B cell (primary cell): ENCODE data around the gene MRPL18. TPM values are rescaled to one million over a fixed set of nuclear protein-coding genes. Genes with fewer than 3 reads are reported as not detected.
A peak's percentile ranks its signal among the peaks of the same experiment; 100 is the strongest.
"Not testable (repeated sequence)": the region's sequence is repeated elsewhere in the genome, so short reads cannot be mapped to it uniquely, and the experiment has no call there.

Experiments
- ATAC-seq: fragments of 200-7000 bp; cut with Tn5 transposase; one replicate; pipeline ENCODE4 v1.10.0; 2021; ENCODE audit warnings: low read depth, mild to moderate bottlenecking, moderate number of reproducible peaks, moderate library complexity
- CTCF ChIA-PET: fragments of 350-600 bp; sonication (Branson Sonifier 250); formaldehyde crosslinking; loops from one replicate; lab custom pipeline; 2021; ENCODE audit warnings: antibody characterized with exemption, inconsistent platforms; lab: Charles Lee
- POLR2A ChIA-PET: fragments of 350-600 bp; sonication (Branson Sonifier 250); formaldehyde crosslinking; loops from one replicate; lab custom pipeline; 2021; ENCODE audit warnings: antibody characterized with exemption; lab: Charles Lee
- DNase-seq: peaks from one replicate; pipeline ENCODE4 v3.0.0; 2013
- H2AFZ ChIP-seq: 2 replicates; pipeline ENCODE4 v1.6.1; 2012; ENCODE audit warnings: mild to moderate bottlenecking, low read depth, low read length; ENCODE audit not compliant: insufficient read depth, poor library complexity, severe bottlenecking
- H3K27ac ChIP-seq, 2 donors: 1 replicate in 1 of 2; 2 replicates in 1 of 2; pipeline ENCODE4 v1.5.1; 2012 to 2013; ENCODE audit warnings: low read length in 2 of 2, mild to moderate bottlenecking in 2 of 2, moderate library complexity in 1 of 2
- H3K27me3 ChIP-seq, 4 experiments: fragments of 200-600 bp in 1 of 4; sonication (generic) in 1 of 4; replicated peaks in 1 of 4; 1 replicate in 2 of 4; 2 replicates in 2 of 4; pipeline versions ENCODE4 v1.6.1 to v1.7.0; 2013 to 2016; ENCODE audit warnings: low read length in 3 of 4, mild to moderate bottlenecking in 2 of 4, mixed read lengths in 1 of 4, moderate library complexity in 1 of 4; ENCODE audit not compliant: insufficient read depth in 4 of 4, control insufficient read depth in 3 of 4; ENCODE audit errors: control extremely low read depth in 1 of 4
- H3K36me3 ChIP-seq, 2 experiments: replicated peaks in 1 of 2; 1 replicate in 1 of 2; 2 replicates in 1 of 2; pipeline versions ENCODE4 v1.6.1 to v1.7.1; 2013; ENCODE audit warnings: low read length in 1 of 2; ENCODE audit not compliant: insufficient read depth in 2 of 2, control insufficient read depth in 1 of 2; ENCODE audit errors: control extremely low read depth in 1 of 2, extremely low read depth in 1 of 2
- H3K4me1 ChIP-seq, 2 donors: fragments of 200-600 bp in 1 of 2; sonication (generic) in 1 of 2; 1 replicate in 1 of 2; 2 replicates in 1 of 2; pipeline versions ENCODE4 v1.5.1 to v1.6.1; 2013 to 2017; ENCODE audit warnings: low read length in 2 of 2; ENCODE audit not compliant: control insufficient read depth in 2 of 2, insufficient read depth in 2 of 2
- H3K4me2 ChIP-seq: replicated peaks from 2 replicates; pipeline ENCODE3; 2012; ENCODE audit warnings: mild to moderate bottlenecking, low read depth, low read length; ENCODE audit not compliant: poor library complexity, severe bottlenecking
- H3K4me3 ChIP-seq, 5 experiments: fragments of 200-600 bp in 1 of 5; sonication (generic) in 1 of 5; 1 replicate in 3 of 5; 2 replicates in 2 of 5; pipeline versions ENCODE4 v1.5.1 to v1.7.0; 2011 to 2016; ENCODE audit warnings: low read length in 4 of 5, mild to moderate bottlenecking in 4 of 5, low read depth in 2 of 5, control low read depth in 1 of 5, moderate library complexity in 1 of 5; ENCODE audit not compliant: insufficient read depth in 1 of 5; ENCODE audit errors: control extremely low read depth in 1 of 5, extremely low read depth in 1 of 5
- H3K79me2 ChIP-seq: fragments of 200-600 bp; sonication (generic); one replicate; pipeline ENCODE4 v1.6.0; 2016; ENCODE audit warnings: low read length; ENCODE audit not compliant: control insufficient read depth, insufficient read depth
- H3K9ac ChIP-seq: fragments of 200-600 bp; sonication (generic); 2 replicates; pipeline ENCODE4 v1.6.1; 2017; ENCODE audit warnings: mild to moderate bottlenecking, low read length, moderate library complexity
- H3K9me3 ChIP-seq, 3 donors: one replicate each; pipeline versions ENCODE4 v1.6.1 to v1.7.1; 2013; ENCODE audit warnings: low read length in 2 of 3; ENCODE audit not compliant: control insufficient read depth in 2 of 3, insufficient read depth in 1 of 3; ENCODE audit errors: control extremely low read depth in 1 of 3
- H4K20me1 ChIP-seq: 2 replicates; pipeline ENCODE4 v1.6.0; 2012; ENCODE audit warnings: mild to moderate bottlenecking, low read length; ENCODE audit not compliant: insufficient read depth, control insufficient read depth, poor library complexity, severe bottlenecking
- H3K27ac Mint-ChIP-seq: one replicate; pipeline ENCODE4 v1.8.0; 2021; ENCODE audit warnings: mixed read lengths
- H3K27me3 Mint-ChIP-seq: one replicate; pipeline ENCODE4 v1.8.0; 2021; ENCODE audit warnings: mixed read lengths
- H3K4me1 Mint-ChIP-seq: one replicate; pipeline ENCODE4 v1.8.0; 2021; ENCODE audit warnings: mixed read lengths
- H3K4me3 Mint-ChIP-seq: one replicate; pipeline ENCODE4 v1.8.0; 2021; ENCODE audit warnings: mixed read lengths
- H3K9me3 Mint-ChIP-seq: one replicate; pipeline ENCODE4 v1.8.0; 2022; ENCODE audit warnings: mixed read lengths; ENCODE audit not compliant: insufficient read depth
- EZH2 ChIP-seq: IDR thresholded peaks from 2 replicates; pipeline ENCODE4 v1.6.1; 2012; ENCODE audit warnings: borderline replicate concordance, low read depth, mild to moderate bottlenecking, moderate library complexity, low read length; ENCODE audit not compliant: insufficient read depth, poor library complexity, severe bottlenecking
- WGBS: methylation state at CpG from one replicate; pipeline ENCODE4 v1.1.5; 2013; ENCODE audit warnings: missing lambda C conversion rate; ENCODE audit not compliant: insufficient coverage; 5-methylcytosine and 5-hydroxymethylcytosine counted together
- intact Hi-C: fragments of 100-400 bp; cut with micrococcal nuclease; formaldehyde crosslinking; loops from one replicate; pipeline ENCODE4 v1.10.0; 2022
- polyA plus RNA-seq: library from polyadenylated mRNA; depleted of rRNA; stranded (reverse); fragments of >200 nt; gene quantifications from 2 replicates; pipeline ENCODE4 v1.2.3, GENCODE V29; 2012
- total RNA-seq, 2 donors: library from RNA; stranded (reverse); fragments of 120-200 nt in 1 of 2; gene quantifications; 1 replicate in 1 of 2; 2 replicates in 1 of 2; pipeline versions ENCODE4 v1.2.3 to v1.2.4, GENCODE V29; 2013 to 2022
- TF ChIP-seq, protein P1 (sequence below): fragments of 200-600 bp; IDR thresholded peaks from one replicate; pipeline ENCODE4 v1.8.0; 2022; ENCODE audit warnings: antibody characterized with exemption, mild to moderate bottlenecking

The MRPL18 gene
- total and polyA plus RNA-seq, 2 donors (not counting 1 experiment from before 2014, with no cell fraction given), result 32.1 to 35.1 TPM

DNA sequence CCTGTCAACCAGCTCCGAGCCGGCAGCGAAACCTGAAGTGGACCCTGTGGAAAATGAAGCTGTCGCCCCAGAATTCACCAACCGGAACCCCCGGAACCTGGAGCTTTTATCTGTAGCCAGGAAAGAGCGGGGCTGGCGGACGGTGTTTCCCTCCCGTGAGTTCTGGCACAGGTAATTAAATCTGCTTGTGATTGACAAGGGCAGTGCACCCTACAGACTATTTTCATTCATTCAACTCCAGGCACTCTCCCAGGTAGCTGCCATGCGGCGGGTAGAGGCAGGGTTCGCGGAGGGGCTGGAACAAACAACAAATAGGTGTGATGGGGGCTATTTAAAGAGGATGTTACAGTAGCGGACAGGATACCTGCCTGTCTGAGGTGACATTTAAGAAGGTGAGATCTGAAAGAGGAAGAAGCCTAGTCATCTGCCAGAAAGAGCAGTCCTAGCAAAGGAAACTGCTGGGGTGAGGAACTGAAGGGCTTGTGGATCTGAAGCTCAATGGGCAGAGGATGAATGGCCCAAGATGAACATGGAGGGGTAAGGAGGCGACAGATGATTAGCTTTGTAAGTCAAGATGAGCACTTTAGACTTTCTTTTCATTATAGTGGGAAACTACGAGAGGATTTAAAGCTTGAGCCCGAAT is 810 bp downstream of the MRPL18 start:
- Histone ChIP-seq H3K36me3 (peaks cover 7 to 50% of the 10 kb centered on the region in 2 experiments), H3K9me3 (no peaks in the 10 kb centered on the region), H3K4me3 (peak overlapping the region; percentile 70 to 98 (median 93)), H3K4me1 (peaks cover 30 to 32% of the 10 kb centered on the region in 2 donors), H3K79me2 (peaks cover 73% of the 10 kb centered on the region), H3K27ac (peak overlapping the region; percentile 70 to 96), H3K9ac (peak overlapping the region; percentile 79), H4K20me1 (peaks cover 49% of the 10 kb centered on the region), H2AFZ (peak overlapping the region; percentile 80), H3K27me3 (no peaks in the 10 kb centered on the region), H3K4me2 (peak overlapping the region; percentile 81)
- TF ChIP-seq EZH2, result no peak
- TF ChIP-seq, protein P1, sequence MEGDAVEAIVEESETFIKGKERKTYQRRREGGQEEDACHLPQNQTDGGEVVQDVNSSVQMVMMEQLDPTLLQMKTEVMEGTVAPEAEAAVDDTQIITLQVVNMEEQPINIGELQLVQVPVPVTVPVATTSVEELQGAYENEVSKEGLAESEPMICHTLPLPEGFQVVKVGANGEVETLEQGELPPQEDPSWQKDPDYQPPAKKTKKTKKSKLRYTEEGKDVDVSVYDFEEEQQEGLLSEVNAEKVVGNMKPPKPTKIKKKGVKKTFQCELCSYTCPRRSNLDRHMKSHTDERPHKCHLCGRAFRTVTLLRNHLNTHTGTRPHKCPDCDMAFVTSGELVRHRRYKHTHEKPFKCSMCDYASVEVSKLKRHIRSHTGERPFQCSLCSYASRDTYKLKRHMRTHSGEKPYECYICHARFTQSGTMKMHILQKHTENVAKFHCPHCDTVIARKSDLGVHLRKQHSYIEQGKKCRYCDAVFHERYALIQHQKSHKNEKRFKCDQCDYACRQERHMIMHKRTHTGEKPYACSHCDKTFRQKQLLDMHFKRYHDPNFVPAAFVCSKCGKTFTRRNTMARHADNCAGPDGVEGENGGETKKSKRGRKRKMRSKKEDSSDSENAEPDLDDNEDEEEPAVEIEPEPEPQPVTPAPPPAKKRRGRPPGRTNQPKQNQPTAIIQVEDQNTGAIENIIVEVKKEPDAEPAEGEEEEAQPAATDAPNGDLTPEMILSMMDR, result no peak
- ATAC-seq (no peak), DNase-seq (peak; percentile 54)
- Mint-ChIP-seq H3K4me3 (peak overlapping the region; percentile 100), H3K9me3 (no peaks in the 10 kb centered on the region), H3K4me1 (peaks cover 50% of the 10 kb centered on the region), H3K27me3 (no peaks in the 10 kb centered on the region), H3K27ac (peak overlapping the region; percentile 95)
- CTCF ChIA-PET, result interaction anchor here (0.7 to 3.0 kb wide), 6 partner anchors 21 to 103 kb away, joined by 3 to 13 read pairs (median 4); partner anchors contain the start of gene SOD2
- WGBS, result 16% methylated on average over 15 of the region's 18 CpGs
- intact Hi-C loops, result loop anchor here (2.0 kb wide), 1 partner anchor 182 kb away; no protein-coding TSS in a partner anchor
- POLR2A ChIA-PET, result interaction anchor here (0.6 to 3.5 kb wide), 8 partner anchors 13 to 1199 kb away, joined by 3 to 28 read pairs (median 4); partner anchors contain the start of genes ACAT2, SOD2 and WTAP

DNA sequence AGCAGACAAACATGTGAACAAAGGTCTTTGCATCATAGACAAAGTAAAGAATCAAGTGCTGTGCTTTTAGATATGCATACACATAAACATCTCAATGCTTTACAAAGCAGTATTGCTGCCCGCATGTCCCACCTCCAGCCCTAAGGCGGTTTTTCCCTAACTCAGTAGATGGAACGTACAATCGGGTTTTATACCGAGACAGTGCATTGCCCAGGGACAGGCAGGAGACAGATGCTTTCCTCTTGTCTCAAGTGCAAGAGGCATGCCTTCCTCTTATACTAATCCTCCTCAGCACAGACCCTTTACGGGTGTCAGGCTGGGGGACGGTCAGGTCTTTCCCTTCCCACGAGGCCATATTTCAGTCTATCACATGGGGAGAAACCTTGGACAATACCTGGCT is 4.7 kb downstream of the MRPL18 start:
- H3K27me3 ChIP-seq, intact Hi-C loops, H3K27me3 Mint-ChIP-seq, CTCF ChIA-PET, H3K9ac ChIP-seq, POLR2A ChIA-PET, H3K27ac ChIP-seq, DNase-seq, H3K4me3 ChIP-seq, H3K4me3 Mint-ChIP-seq, H3K4me2 ChIP-seq, H3K27ac Mint-ChIP-seq, ATAC-seq, H2AFZ ChIP-seq, H3K9me3 ChIP-seq, H3K9me3 Mint-ChIP-seq: not testable (repeated sequence)
- Histone ChIP-seq H4K20me1 (peaks cover 37% of the 10 kb centered on the region), H3K4me1 (peaks cover 19% of the 10 kb centered on the region in 2 donors), H3K79me2 (peaks cover 53% of the 10 kb centered on the region), H3K36me3 (peaks cover 20 to 68% of the 10 kb centered on the region in 2 experiments)
- H3K4me1 Mint-ChIP-seq, result peaks cover 30% of the 10 kb centered on the region
- 93% methylated on average over 6 of the region's 8 CpGs for WGBS
